TTC549 (cell line): ENCODE data around the gene COPB1.

Experiments
- FAIRE-seq: peaks from 2 replicates; lab custom pipeline; 2012; peaks lifted over from hg19 to GRCh38; lab: Jason Lieb, UNC

Gene COPB1

GRCh38 chr11:14513800-14514199 lies 14.2 kb upstream of the COPB1 start:
- FAIRE-seq = no peak

GRCh38 chr11:14506532-14506931 lies 6.9 kb upstream of the COPB1 start:
- FAIRE-seq = no peak

GRCh38 chr11:14503023-14503422 lies 3.4 kb upstream of the COPB1 start:
- FAIRE-seq = no peak

GRCh38 chr11:14502039-14502438 lies 2.4 kb upstream of the COPB1 start:
- FAIRE-seq = no peak

- FAIRE-seq = no peak
These were observed 605 bp upstream of the COPB1 start for GRCh38 chr11:14500181-14500651.

GRCh38 chr11:14499178-14499559 lies 442 bp downstream of the COPB1 start:
- no peak for FAIRE-seq

- no peak for FAIRE-seq
These were observed 18.9 kb downstream of the COPB1 start for GRCh38 chr11:14480716-14481115.

GRCh38 chr11:14471127-14471526 lies 28.5 kb downstream of the COPB1 start:
- no peak for FAIRE-seq

GRCh38 chr11:14463623-14464022 lies 36.0 kb downstream of the COPB1 start:
- no peak for FAIRE-seq

- FAIRE-seq = no peak
These were observed 39.5 kb downstream of the COPB1 start for GRCh38 chr11:14460147-14460546.

GRCh38 chr11:14458377-14458776 lies 41.2 kb downstream of the COPB1 start:
- no peak for FAIRE-seq

- peak; percentile 65 for FAIRE-seq
These were observed 43.8 kb downstream of the COPB1 start for GRCh38 chr11:14455648-14456430.

- FAIRE-seq = peak; percentile 86
These were observed 44.6 kb downstream of the COPB1 start for GRCh38 chr11:14454861-14455632.

GRCh38 chr11:14451825-14452224 lies 47.8 kb downstream of the COPB1 start:
- no peak for FAIRE-seq

GRCh38 chr11:14449302-14449714 lies 50.3 kb downstream of the COPB1 start:
- FAIRE-seq = no peak

GRCh38 chr11:14448240-14448639 lies 51.4 kb downstream of the COPB1 start:
- no peak for FAIRE-seq

GRCh38 chr11:14446701-14447169 lies 52.9 kb downstream of the COPB1 start:
- no peak for FAIRE-seq

GRCh38 chr11:14445542-14446530 lies 53.8 kb downstream of the COPB1 start:
- no peak for FAIRE-seq

- FAIRE-seq = no peak
These were observed 55.0 kb downstream of the COPB1 start for GRCh38 chr11:14444441-14445189.

GRCh38 chr11:14443638-14444037 lies 56.0 kb downstream of the COPB1 start:
- no peak for FAIRE-seq
